ENCODE results near the gene CDSN.
A peak's percentile ranks its signal among the peaks of the same experiment; 100 is the strongest.

The CDSN gene

GRCh38 chr6:31145386-31145785 lies 25.1 kb upstream of the CDSN start:
- Histone ChIP-seq H3K36me3 (ENCODE audit: control insufficient read depth in 5 of 5, insufficient read depth in 5 of 5, low read length in 5 of 5) (peaks cover 0 to 44% (median 26%) of the 10 kb centered on the region in 5 donors), H3K27me3 (ENCODE audit: control insufficient read depth in 5 of 5, insufficient read depth in 4 of 5, low read length in 5 of 5) (no peaks in the 10 kb centered on the region), H3K27ac (ENCODE audit: low read depth, low read length) (no peak overlapping the region), H3K9ac (ENCODE audit: low read length in 5 of 5) (no peak overlapping the region), H3K4me3 (ENCODE audit: low read depth in 1 of 5, low read length in 5 of 5) (no peak overlapping the region), H3K4me1 (ENCODE audit: control insufficient read depth in 5 of 5, insufficient read depth in 5 of 5, low read length in 5 of 5) (peaks cover 0 to 14% (median 0%) of the 10 kb centered on the region in 5 donors), H3K9me3 (ENCODE audit: control insufficient read depth in 5 of 5, low read length in 5 of 5) (no peaks in the 10 kb centered on the region)

GRCh38 chr6:31144970-31145340 lies 24.7 kb upstream of the CDSN start:
- Histone ChIP-seq H3K9ac (ENCODE audit: low read length in 5 of 5) (no peak overlapping the region), H3K27ac (ENCODE audit: low read depth, low read length) (no peak overlapping the region), H3K36me3 (ENCODE audit: control insufficient read depth in 5 of 5, insufficient read depth in 5 of 5, low read length in 5 of 5) (peaks cover 0 to 40% (median 21%) of the 10 kb centered on the region in 5 donors), H3K4me1 (ENCODE audit: control insufficient read depth in 5 of 5, insufficient read depth in 5 of 5, low read length in 5 of 5) (peaks cover 0 to 14% (median 0%) of the 10 kb centered on the region in 5 donors), H3K4me3 (ENCODE audit: low read depth in 1 of 5, low read length in 5 of 5) (no peak overlapping the region), H3K27me3 (ENCODE audit: control insufficient read depth in 5 of 5, insufficient read depth in 4 of 5, low read length in 5 of 5) (no peaks in the 10 kb centered on the region), H3K9me3 (ENCODE audit: control insufficient read depth in 5 of 5, low read length in 5 of 5) (no peaks in the 10 kb centered on the region)

DNA sequence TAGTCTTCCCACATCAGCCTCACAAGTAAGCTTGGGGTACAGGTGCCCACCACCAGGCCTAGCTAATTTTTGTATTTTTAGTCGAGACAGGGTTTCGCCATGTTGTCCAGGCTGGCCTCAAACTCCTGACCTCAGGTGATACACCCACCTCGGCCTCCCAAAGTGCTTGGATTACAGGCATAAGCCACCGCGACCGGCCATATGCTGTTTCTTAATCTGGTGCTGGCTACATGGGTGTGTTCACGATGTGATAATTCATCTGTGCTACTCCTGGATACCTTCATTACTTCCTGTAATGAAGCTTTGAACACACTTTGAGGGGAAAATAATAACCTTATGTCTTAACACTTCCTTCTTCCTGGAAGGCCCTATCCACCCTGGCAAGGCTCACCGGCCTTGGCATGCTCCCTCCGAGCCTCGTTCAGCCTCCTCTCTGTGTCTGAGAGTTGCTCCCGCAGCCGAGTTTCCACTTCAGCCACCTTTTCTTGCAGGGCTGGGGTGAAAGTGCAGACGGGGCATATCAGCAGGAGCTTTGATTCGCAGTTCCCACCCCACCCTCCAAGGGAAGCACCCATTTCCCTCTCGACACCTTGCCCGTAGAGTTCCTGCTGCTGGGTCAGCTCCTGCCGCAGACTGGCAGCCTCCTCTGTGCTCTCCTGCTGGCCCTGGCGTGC lies 24.2 kb upstream of the CDSN start:
- Histone ChIP-seq H3K27ac (ENCODE audit: low read depth, low read length) (no peak overlapping the region), H3K36me3 (ENCODE audit: control insufficient read depth in 5 of 5, insufficient read depth in 5 of 5, low read length in 5 of 5) (peaks cover 0 to 35% (median 19%) of the 10 kb centered on the region in 5 donors), H3K27me3 (ENCODE audit: control insufficient read depth in 5 of 5, insufficient read depth in 4 of 5, low read length in 5 of 5) (no peaks in the 10 kb centered on the region), H3K9me3 (ENCODE audit: control insufficient read depth in 5 of 5, low read length in 5 of 5) (no peaks in the 10 kb centered on the region), H3K4me1 (ENCODE audit: control insufficient read depth in 5 of 5, insufficient read depth in 5 of 5, low read length in 5 of 5) (peaks cover 0 to 18% (median 0%) of the 10 kb centered on the region in 5 donors), H3K9ac (ENCODE audit: low read length in 5 of 5) (no peak overlapping the region), H3K4me3 (ENCODE audit: low read depth in 1 of 5, low read length in 5 of 5) (no peak overlapping the region)

DNA sequence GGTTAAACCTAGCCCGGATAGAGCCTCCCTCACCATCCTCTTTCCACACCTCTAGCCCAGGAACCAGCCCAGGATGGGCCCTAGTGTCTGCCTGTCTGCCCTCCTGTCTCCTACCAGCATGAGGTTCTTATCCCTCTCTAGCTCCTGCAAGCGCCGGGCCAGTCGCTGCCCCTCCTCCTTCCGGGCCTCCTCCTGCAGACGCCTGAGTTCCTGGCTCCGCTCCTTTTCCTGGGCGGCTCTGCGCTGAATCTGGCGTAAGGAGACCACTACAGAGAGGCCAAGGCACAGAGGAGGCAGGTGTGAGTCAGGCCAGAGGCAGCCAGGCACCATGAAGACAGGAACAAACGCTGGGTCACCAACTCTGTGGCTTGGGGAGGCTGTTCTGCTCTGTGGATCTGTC lies 22.9 kb upstream of the CDSN start:
- H3K9ac ChIP-seq (ENCODE audit: low read length in 5 of 5): peak overlapping the region in 1 of 5 donors; percentile 16
- H3K4me1 ChIP-seq (ENCODE audit: control insufficient read depth in 5 of 5, insufficient read depth in 5 of 5, low read length in 5 of 5): peaks cover 0 to 22% (median 0%) of the 10 kb centered on the region in 5 donors
- H3K27ac ChIP-seq (ENCODE audit: low read depth, low read length): no peak overlapping the region
- no peak overlapping the region for H3K4me3 ChIP-seq (ENCODE audit: low read depth in 1 of 5, low read length in 5 of 5)
- H3K27me3 ChIP-seq (ENCODE audit: control insufficient read depth in 5 of 5, insufficient read depth in 4 of 5, low read length in 5 of 5): no peaks in the 10 kb centered on the region
- H3K36me3 ChIP-seq (ENCODE audit: control insufficient read depth in 5 of 5, insufficient read depth in 5 of 5, low read length in 5 of 5): peaks cover 0 to 30% (median 16%) of the 10 kb centered on the region in 5 donors
- no peaks in the 10 kb centered on the region for H3K9me3 ChIP-seq (ENCODE audit: control insufficient read depth in 5 of 5, low read length in 5 of 5)

DNA sequence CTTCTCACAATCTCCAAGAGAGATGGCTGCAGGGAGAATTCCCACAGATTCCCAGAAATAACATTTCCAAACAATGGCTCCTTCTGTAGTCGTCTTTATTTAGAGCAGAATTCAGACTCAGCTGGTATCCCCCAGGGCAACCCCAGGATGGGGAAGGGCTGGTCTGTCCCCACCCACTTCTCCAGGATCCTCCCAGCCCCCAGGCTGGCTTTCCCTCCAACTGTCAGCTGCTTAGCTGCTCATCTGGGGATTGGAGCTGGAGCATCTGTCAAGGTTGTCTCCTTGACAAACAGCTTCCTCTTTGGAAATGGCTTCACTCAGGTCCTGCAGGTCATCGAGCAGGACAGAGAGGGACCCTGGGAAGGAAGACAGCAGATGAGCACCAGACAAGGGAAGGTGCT lies 22.1 kb upstream of the CDSN start:
- Histone ChIP-seq H3K9ac (ENCODE audit: low read length in 5 of 5) (no peak overlapping the region), H3K27ac (ENCODE audit: low read depth, low read length) (no peak overlapping the region), H3K9me3 (ENCODE audit: control insufficient read depth in 5 of 5, low read length in 5 of 5) (no peaks in the 10 kb centered on the region), H3K4me1 (ENCODE audit: control insufficient read depth in 5 of 5, insufficient read depth in 5 of 5, low read length in 5 of 5) (peaks cover 0 to 27% (median 5%) of the 10 kb centered on the region in 5 donors), H3K27me3 (ENCODE audit: control insufficient read depth in 5 of 5, insufficient read depth in 4 of 5, low read length in 5 of 5) (no peaks in the 10 kb centered on the region), H3K36me3 (ENCODE audit: control insufficient read depth in 5 of 5, insufficient read depth in 5 of 5, low read length in 5 of 5) (peaks cover 0 to 28% (median 14%) of the 10 kb centered on the region in 5 donors), H3K4me3 (ENCODE audit: low read depth in 1 of 5, low read length in 5 of 5) (no peak overlapping the region)

DNA sequence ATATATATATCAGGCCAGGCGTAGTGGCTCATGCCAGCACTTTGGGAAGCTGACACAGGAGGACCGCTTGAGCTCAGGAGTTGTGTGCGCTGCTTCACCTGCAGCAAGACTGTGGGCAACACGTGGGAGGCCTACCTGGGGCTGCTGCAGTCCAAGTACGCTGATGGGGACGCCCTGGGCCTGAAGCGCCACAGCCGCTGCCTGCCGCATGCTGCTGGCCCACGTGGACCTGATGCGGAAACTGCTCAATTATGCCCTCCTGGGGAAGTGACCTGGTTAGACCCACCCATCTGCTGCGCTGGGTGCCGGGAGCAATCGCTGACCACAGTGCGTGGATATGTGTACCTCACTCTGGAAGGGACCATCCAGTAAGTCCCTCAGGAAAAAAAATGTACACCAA lies 20.4 kb upstream of the CDSN start:
- H3K9me3 ChIP-seq (ENCODE audit: control insufficient read depth in 5 of 5, low read length in 5 of 5): no peaks in the 10 kb centered on the region
- peaks cover 0 to 27% (median 12%) of the 10 kb centered on the region in 5 donors for H3K36me3 ChIP-seq (ENCODE audit: control insufficient read depth in 5 of 5, insufficient read depth in 5 of 5, low read length in 5 of 5)
- no peak overlapping the region for H3K27ac ChIP-seq (ENCODE audit: low read depth, low read length)
- H3K9ac ChIP-seq (ENCODE audit: low read length in 5 of 5): no peak overlapping the region
- H3K27me3 ChIP-seq (ENCODE audit: control insufficient read depth in 5 of 5, insufficient read depth in 4 of 5, low read length in 5 of 5): no peaks in the 10 kb centered on the region
- peaks cover 0 to 27% (median 5%) of the 10 kb centered on the region in 5 donors for H3K4me1 ChIP-seq (ENCODE audit: control insufficient read depth in 5 of 5, insufficient read depth in 5 of 5, low read length in 5 of 5)
- H3K4me3 ChIP-seq (ENCODE audit: low read depth in 1 of 5, low read length in 5 of 5): no peak overlapping the region

GRCh38 chr6:31139599-31139998 lies 19.4 kb upstream of the CDSN start:
- Histone ChIP-seq H3K36me3 (ENCODE audit: control insufficient read depth in 5 of 5, insufficient read depth in 5 of 5, low read length in 5 of 5) (peaks cover 0 to 17% (median 4%) of the 10 kb centered on the region in 5 donors), H3K27ac (ENCODE audit: low read depth, low read length) (no peak overlapping the region), H3K9me3 (ENCODE audit: control insufficient read depth in 5 of 5, low read length in 5 of 5) (no peaks in the 10 kb centered on the region), H3K9ac (ENCODE audit: low read length in 5 of 5) (no peak overlapping the region), H3K4me3 (ENCODE audit: low read depth in 1 of 5, low read length in 5 of 5) (no peak overlapping the region), H3K4me1 (ENCODE audit: control insufficient read depth in 5 of 5, insufficient read depth in 5 of 5, low read length in 5 of 5) (peaks cover 0 to 27% (median 5%) of the 10 kb centered on the region in 5 donors), H3K27me3 (ENCODE audit: control insufficient read depth in 5 of 5, insufficient read depth in 4 of 5, low read length in 5 of 5) (no peaks in the 10 kb centered on the region)

DNA sequence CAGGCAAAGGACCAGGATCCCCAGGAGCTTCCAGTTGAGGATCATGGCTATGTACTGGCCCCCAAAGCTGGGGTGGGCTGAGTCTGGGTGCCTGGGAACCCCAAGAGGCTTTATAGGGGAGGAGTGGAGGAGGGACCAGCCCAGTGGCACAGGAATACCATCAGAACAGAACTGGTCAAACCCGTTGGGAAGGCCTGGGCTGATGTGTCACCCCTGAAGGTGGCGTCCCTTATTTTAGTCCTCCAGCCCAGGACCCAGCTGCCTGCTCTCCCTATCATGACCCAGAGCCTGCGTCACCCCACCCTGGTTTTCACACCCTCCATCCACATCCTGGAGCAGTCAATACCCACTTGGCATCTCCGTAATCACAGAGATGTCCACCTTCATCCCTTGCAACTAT lies 18.7 kb upstream of the CDSN start, which contains the start of gene PSORS1C2:
TSS of gene PSORS1C2 (minus strand) at position 85 of the 400 bp plus-strand sequence. CDS start at position 45, 40 bp downstream.
- no peaks in the 10 kb centered on the region for H3K9me3 ChIP-seq (ENCODE audit: control insufficient read depth in 5 of 5, low read length in 5 of 5)
- peaks cover 0 to 13% (median 4%) of the 10 kb centered on the region in 5 donors for H3K36me3 ChIP-seq (ENCODE audit: control insufficient read depth in 5 of 5, insufficient read depth in 5 of 5, low read length in 5 of 5)
- H3K27ac ChIP-seq (ENCODE audit: low read depth, low read length): no peak within 1 kb of the TSS
- H3K4me1 ChIP-seq (ENCODE audit: control insufficient read depth in 5 of 5, insufficient read depth in 5 of 5, low read length in 5 of 5): peaks cover 0 to 27% (median 5%) of the 10 kb centered on the region in 5 donors
- H3K9ac ChIP-seq (ENCODE audit: low read length in 5 of 5): no peak within 1 kb of the TSS
- H3K27me3 ChIP-seq (ENCODE audit: control insufficient read depth in 5 of 5, insufficient read depth in 4 of 5, low read length in 5 of 5): no peaks in the 10 kb centered on the region
- H3K4me3 ChIP-seq (ENCODE audit: low read depth in 1 of 5, low read length in 5 of 5): peak within 1 kb of the TSS in 1 of 5 donors; percentile 61

DNA sequence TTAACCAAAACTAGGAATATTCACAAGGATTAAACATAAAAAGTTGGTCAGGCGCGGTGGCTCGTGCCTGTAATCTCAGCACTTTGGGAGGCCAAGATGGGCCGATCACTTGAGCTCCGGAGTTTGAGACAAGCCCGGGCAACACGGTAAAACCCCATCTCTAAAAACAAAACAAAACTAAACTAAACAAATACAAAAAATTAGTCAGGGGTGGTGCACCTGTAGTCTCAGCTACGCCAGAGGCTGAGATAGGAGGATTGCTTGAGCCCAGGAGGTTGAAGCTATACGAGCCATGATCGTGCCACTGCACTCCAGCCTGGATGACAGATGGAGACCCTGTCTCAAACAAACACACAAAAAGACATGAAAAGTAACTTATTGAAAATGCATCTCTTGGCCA lies 15.5 kb upstream of the CDSN start:
- Histone ChIP-seq H3K9ac (ENCODE audit: low read length in 5 of 5) (no peak overlapping the region), H3K36me3 (ENCODE audit: control insufficient read depth in 5 of 5, insufficient read depth in 5 of 5, low read length in 5 of 5) (no peaks in the 10 kb centered on the region), H3K9me3 (ENCODE audit: control insufficient read depth in 5 of 5, low read length in 5 of 5) (no peaks in the 10 kb centered on the region), H3K27me3 (ENCODE audit: control insufficient read depth in 5 of 5, insufficient read depth in 4 of 5, low read length in 5 of 5) (no peaks in the 10 kb centered on the region), H3K4me1 (ENCODE audit: control insufficient read depth in 5 of 5, insufficient read depth in 5 of 5, low read length in 5 of 5) (peaks cover 0 to 13% (median 5%) of the 10 kb centered on the region in 5 donors), H3K27ac (ENCODE audit: low read depth, low read length) (no peak overlapping the region), H3K4me3 (ENCODE audit: low read depth in 1 of 5, low read length in 5 of 5) (no peak overlapping the region)

GRCh38 chr6:31132806-31133205 lies 12.6 kb upstream of the CDSN start:
- Histone ChIP-seq H3K36me3 (ENCODE audit: control insufficient read depth in 5 of 5, insufficient read depth in 5 of 5, low read length in 5 of 5) (no peaks in the 10 kb centered on the region), H3K4me3 (ENCODE audit: low read depth in 1 of 5, low read length in 5 of 5) (no peak overlapping the region), H3K27ac (ENCODE audit: low read depth, low read length) (no peak overlapping the region), H3K9me3 (ENCODE audit: control insufficient read depth in 5 of 5, low read length in 5 of 5) (no peaks in the 10 kb centered on the region), H3K4me1 (ENCODE audit: control insufficient read depth in 5 of 5, insufficient read depth in 5 of 5, low read length in 5 of 5) (peaks cover 0 to 5% (median 4%) of the 10 kb centered on the region in 5 donors), H3K27me3 (ENCODE audit: control insufficient read depth in 5 of 5, insufficient read depth in 4 of 5, low read length in 5 of 5) (no peaks in the 10 kb centered on the region), H3K9ac (ENCODE audit: low read length in 5 of 5) (no peak overlapping the region)

All from subcutaneous abdominal adipose tissue (tissue), 5 donors.